Choroid plexus epithelial cell (primary cell): ENCODE measurements around the gene MINDY4.

Experiments used
- DNase-seq: peaks from one replicate; pipeline ENCODE4 v3.0.0-alpha.2; 2010; ENCODE audit warnings: low read depth
- H3K4me3 ChIP-seq: 2 replicates; pipeline ENCODE4 v1.5.1; 2011; ENCODE audit warnings: low read depth, mild to moderate bottlenecking, control low read depth, low read length, moderate library complexity
- TF ChIP-seq, protein P1 (sequence below): conservative IDR thresholded peaks from 2 replicates; pipeline ENCODE4 v1.5.1; 2011; ENCODE audit warnings: low read depth, mild to moderate bottlenecking, control low read depth, inconsistent platforms, low read length, moderate library complexity

MINDY4 gene

DNA sequence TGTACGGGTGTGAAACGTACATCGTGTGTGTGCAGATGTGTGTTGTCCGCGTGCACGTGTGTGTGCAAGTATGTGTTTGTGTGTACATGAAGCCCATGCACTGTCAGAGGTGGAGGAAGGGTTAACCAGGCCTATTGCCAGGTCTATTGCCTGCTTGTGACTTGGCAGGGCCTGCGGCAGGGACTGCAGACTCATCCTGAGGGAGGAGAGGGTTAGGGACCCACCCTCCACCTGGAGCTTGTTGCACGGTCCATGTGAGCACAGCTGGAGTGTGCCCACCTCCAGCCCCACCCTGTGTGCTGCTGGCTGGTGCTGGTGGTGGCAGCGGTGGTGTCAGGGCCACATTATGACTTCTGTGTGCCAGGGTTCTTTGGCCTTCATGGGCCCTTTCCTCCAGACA lies 133.3 kb downstream of the MINDY4 start:
- TF ChIP-seq, protein P1, sequence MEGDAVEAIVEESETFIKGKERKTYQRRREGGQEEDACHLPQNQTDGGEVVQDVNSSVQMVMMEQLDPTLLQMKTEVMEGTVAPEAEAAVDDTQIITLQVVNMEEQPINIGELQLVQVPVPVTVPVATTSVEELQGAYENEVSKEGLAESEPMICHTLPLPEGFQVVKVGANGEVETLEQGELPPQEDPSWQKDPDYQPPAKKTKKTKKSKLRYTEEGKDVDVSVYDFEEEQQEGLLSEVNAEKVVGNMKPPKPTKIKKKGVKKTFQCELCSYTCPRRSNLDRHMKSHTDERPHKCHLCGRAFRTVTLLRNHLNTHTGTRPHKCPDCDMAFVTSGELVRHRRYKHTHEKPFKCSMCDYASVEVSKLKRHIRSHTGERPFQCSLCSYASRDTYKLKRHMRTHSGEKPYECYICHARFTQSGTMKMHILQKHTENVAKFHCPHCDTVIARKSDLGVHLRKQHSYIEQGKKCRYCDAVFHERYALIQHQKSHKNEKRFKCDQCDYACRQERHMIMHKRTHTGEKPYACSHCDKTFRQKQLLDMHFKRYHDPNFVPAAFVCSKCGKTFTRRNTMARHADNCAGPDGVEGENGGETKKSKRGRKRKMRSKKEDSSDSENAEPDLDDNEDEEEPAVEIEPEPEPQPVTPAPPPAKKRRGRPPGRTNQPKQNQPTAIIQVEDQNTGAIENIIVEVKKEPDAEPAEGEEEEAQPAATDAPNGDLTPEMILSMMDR, result no peak
- no peak for DNase-seq
- no peak overlapping the region for H3K4me3 ChIP-seq

DNA sequence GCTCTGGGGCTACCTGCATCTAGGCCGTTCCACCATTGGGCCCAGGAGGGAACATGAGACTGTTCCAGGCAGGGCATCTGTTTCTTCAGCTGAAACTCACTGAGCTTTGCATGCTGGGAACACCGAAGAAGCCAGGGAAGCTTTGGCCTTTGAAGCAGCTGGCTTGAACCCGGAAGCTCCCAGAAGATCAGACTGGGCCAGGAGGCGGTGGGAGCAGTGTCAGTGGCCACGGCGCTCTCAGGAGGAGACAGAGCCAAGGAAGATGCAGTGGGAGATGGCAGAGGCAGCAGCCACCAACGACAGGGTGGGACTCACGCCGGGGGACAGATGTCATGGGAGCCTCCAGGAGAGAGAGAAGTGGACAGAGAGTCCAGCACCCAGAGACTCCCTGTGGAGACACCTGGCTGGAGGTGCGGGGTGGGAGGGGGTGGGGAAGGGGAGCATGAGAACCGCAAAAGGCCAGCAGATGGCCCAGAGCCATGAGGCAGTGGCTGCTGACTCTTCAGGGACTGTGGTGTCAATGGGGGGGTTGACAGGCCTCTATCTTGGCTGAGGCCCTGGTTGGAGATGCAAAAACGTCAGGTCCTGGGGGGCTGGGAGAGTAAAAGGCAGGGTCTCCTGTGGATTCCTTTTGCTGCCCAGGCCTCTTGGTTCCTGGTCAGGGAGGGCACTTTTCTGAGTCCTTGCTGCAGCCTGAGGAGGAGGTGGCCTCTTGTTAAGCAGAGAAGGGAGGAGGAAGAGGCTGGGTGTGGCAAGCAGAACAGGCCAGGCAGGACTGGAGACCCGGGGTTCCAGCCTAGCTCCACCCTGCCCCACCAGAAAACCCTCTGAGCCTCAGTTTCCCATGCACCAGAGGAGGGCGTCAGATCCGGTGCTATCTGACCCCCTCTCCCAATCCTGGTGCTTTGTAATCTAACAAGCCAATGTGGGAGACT lies 134.1 kb downstream of the MINDY4 start:
- DNase-seq, result no peak
- TF ChIP-seq, protein P1, result no peak
- no peak overlapping the region for H3K4me3 ChIP-seq

DNA sequence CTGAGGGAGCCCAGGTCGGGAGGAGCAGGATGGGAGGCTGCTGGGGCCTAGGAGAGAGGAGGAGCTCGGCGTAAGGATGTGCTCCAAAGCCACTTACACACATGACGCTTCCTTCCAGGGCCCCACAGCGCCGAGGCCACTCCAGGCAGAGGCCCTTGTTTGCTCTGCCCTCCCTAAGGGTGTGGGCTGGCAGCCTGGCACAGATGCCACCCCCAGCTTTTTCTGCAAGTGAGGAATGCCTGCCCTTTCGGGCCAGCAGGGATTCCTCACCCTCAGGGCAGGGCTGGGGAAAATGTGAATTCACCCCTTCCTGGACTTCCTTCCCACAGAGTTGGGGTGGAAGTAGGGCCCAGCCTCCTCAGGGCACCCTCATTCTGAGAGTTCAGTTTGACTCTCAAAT lies 134.8 kb downstream of the MINDY4 start:
- H3K4me3 ChIP-seq, result no peak overlapping the region
- TF ChIP-seq, protein P1, result no peak
- DNase-seq, result no peak

DNA sequence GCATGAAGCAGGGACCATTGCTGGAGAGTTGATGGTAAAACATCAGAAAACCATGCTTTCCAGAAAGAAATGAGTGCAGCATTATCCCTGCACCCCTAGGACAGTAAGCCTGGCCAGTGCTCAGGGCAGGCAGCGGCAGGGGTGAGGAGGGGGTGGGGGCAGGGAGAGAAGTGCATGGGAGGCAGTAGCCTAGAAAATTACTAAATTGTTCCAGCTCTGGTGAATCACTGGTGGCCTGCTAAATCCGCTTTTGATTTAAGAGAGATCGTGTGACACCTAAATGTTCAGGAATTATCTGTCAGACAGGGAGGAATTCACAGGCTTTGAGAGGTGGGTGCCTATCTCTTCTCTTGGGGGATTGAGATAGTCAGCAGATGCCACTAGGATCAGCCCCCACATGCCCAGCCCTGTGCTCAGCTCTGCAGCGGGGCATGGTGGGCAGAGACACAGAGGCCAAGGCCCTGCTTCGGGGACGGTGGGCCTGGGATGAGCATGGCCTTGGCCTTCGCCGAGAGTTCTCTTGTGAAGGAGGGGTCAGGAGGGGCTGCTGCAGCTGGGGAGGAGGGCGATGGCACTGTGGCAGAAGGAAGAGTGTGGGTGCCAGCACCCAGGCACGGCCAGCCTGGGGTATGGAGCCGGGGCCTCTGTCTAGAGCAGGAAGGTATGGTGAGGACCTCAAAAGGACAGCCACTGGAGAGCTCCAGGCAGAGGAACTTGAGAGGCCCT lies 135.5 kb downstream of the MINDY4 start:
- H3K4me3 ChIP-seq, result no peak overlapping the region
- TF ChIP-seq, protein P1, result no peak
- DNase-seq, result no peak

DNA sequence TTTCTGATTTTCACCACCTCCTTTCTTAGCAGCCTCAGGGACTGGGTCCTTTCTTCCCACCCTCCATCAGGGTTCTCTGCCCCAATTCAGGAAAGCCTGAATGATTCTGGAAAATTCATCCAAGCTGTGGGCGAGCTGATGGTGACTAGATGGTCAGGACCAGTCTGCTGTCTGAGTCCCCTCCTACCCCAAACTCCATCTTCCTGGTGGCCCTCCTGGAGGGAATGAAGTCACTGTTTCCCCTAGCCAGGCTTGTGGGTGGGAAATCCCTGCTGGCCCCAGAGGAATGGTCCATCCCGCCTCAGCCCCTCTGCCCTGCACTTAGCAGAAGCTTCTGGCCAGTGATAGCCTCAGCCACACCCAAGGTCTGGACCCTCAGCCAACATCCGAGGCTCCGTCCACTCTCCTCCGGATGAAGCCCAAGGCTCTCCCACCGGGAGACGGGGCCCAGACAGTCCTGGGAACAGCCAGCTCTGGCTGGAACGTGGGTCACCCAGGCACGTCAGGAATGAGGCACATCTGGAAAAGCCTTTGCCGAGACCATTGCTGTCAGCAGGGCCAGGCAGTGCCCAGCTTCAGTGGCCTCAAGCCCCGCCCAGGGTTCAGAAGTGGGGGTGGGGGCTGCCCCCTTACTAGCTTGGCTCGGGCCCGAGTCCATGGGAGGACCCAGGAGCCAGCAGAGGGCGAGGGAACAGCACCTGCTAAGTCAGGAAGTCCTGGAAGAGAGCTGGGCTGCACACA lies 136.5 kb downstream of the MINDY4 start:
- H3K4me3 ChIP-seq, result no peak overlapping the region
- TF ChIP-seq, protein P1, result no peak
- DNase-seq, result no peak

DNA sequence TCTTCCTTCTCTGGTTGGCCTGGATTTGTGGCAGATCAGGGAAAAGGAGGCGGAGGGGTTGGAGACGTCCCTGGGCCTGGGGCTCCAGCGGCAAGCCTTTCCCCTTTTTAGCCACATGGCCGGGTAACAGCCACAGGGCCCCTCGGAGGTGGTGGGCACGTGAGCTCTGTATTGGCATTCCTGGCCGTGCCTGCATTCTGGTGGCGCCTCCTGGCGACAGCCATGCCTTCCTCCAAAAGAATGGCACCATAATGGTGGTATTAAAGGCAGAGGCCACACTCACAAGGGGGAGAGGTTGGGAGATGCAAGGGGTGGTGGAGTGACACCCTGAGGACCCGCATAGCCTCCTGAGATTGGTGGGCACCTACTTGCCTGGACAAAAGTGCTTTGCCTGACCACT lies 137.5 kb downstream of the MINDY4 start:
- DNase-seq, result no peak
- no peak overlapping the region for H3K4me3 ChIP-seq
- TF ChIP-seq, protein P1, result peak; percentile 36
